Stimulated activated naive CD4-positive, alpha-beta T cell treated with Interleukin-2 at 50 U/mL for 16 hours (primary cell): ENCODE results near the gene TRPM7.

Experiments
- DNase-seq: peaks from one replicate; lab custom pipeline; 2025; lab: John Stamatoyannopoulos, UW

Gene TRPM7

GRCh38 chr15:50562735-50563640 lies 123.6 kb downstream of the TRPM7 start:
- no peak for DNase-seq

- DNase-seq = no peak
These were observed 128.6 kb downstream of the TRPM7 start for GRCh38 chr15:50558012-50558411.

- no peak for DNase-seq
These were observed 129.8 kb downstream of the TRPM7 start for GRCh38 chr15:50556642-50557371.

- no peak for DNase-seq
These were observed 134.4 kb downstream of the TRPM7 start for GRCh38 chr15:50552238-50552637.

GRCh38 chr15:50549326-50549725 lies 137.3 kb downstream of the TRPM7 start:
- DNase-seq = no peak

GRCh38 chr15:50546566-50546965 lies 140.0 kb downstream of the TRPM7 start, which contains the start of gene USP50:
USP50 (minus strand) TSS chr15:50546666; CDS start chr15:50546525, 141 bp downstream.
- no peak for DNase-seq

- DNase-seq = no peak
These were observed 142.2 kb downstream of the TRPM7 start for GRCh38 chr15:50544368-50544767.

GRCh38 chr15:50543556-50543955 lies 143.0 kb downstream of the TRPM7 start:
- DNase-seq = no peak

- no peak for DNase-seq
These were observed 143.7 kb downstream of the TRPM7 start for GRCh38 chr15:50542887-50543210.

- no peak for DNase-seq
These were observed 154.8 kb downstream of the TRPM7 start for GRCh38 chr15:50531766-50532165.

- DNase-seq = no peak
These were observed 155.4 kb downstream of the TRPM7 start for GRCh38 chr15:50531163-50531562.

- DNase-seq = no peak
These were observed 162.7 kb downstream of the TRPM7 start for GRCh38 chr15:50523851-50524251.

- no peak for DNase-seq
These were observed 166.7 kb downstream of the TRPM7 start for GRCh38 chr15:50519740-50520425.

GRCh38 chr15:50513001-50513400 lies 173.6 kb downstream of the TRPM7 start:
- no peak for DNase-seq
